ENCODE results near the gene CIB4. TPM values are rescaled to one million over a fixed set of nuclear protein-coding genes. Genes with fewer than 3 reads are reported as not detected.
A peak's percentile ranks its signal among the peaks of the same experiment; 100 is the strongest.

CIB4 gene
- total and polyA plus RNA-seq, 9 of the 15 experiments (the other 6 are each of a cell fraction or from before 2014, with no cell fraction given) = not detected

DNA sequence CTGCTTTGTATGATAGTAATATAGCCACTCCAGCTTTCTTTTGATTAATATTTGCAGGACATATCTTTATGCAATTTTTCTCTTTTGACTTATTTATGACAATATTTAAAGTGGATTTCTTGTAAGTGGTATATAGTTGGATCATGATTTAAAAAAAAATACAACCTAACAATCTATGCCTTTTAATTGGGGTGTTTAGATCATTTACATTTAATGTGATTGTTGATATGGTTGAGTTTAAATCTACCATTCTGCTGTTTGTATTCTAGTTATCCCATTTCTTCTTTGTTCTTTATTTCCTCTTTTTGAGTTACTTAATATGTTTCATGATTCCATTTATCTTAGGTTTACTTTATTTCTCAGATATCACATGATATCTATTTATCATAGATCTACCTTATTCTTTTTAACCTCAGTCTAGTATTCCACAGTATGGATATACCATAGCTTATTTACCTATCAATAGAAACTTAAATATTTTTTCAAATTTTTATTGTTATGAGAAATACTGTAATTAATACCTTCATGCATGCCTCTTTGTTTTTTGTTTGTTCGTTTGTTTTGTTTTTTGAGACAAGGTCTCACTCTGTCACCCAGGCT lies 19.3 kb upstream of the CIB4 start:
- in situ Hi-C loops (cut with MboI) (no loop called here), intact Hi-C loops (cut with micrococcal nuclease) (no loop called here)
- no peaks in the 10 kb centered on the region for H3K79me2 ChIP-seq (ENCODE audit: control insufficient read depth, insufficient read depth, low read length)
- H3K36me3 ChIP-seq (ENCODE audit: control insufficient read depth, insufficient read depth, low read length) = no peaks in the 10 kb centered on the region
- H3K4me2 ChIP-seq (ENCODE audit: insufficient read depth, low read length) = no peak overlapping the region
- H2AFZ ChIP-seq (ENCODE audit: low read depth, low read length) = no peak overlapping the region
- H3K9ac ChIP-seq (ENCODE audit: insufficient read depth in 1 of 2, low read depth in 2 of 2, low read length in 2 of 2) = no peak overlapping the region
- peaks cover 9 to 17% of the 10 kb centered on the region in 2 experiments; a peak in 4 of 5 replicates for H3K27me3 ChIP-seq (ENCODE audit: control insufficient read depth in 2 of 2, insufficient read depth in 2 of 2, low read length in 2 of 2)
- DNase-seq (ENCODE audit: extremely low read depth in 1 of 4, low spot score in 3 of 4) (no peak), FAIRE-seq (no peak), ATAC-seq (no peak)
- H3K9me1 ChIP-seq (ENCODE audit: control insufficient read depth, insufficient read depth, low read length) = no peaks in the 10 kb centered on the region
- no peaks in the 10 kb centered on the region for H4K20me1 ChIP-seq (replicated peaks; ENCODE audit: control insufficient read depth, insufficient read depth, low read length)
- no peaks in the 10 kb centered on the region for H3K9me3 ChIP-seq (replicated peaks; ENCODE audit: control insufficient read depth, insufficient read depth, low read depth, low read length)
- BruUV-seq (replicated peaks) = no TSS peak
- no peak overlapping the region for H3K4me3 ChIP-seq
- ChIA-PET POLR2A (no interaction called here), CTCF (ENCODE audit: low intra/inter-chr PET ratio) (no interaction called here)
- no peaks in the 10 kb centered on the region; a peak in 1 of 5 replicates for H3K4me1 ChIP-seq (replicated peaks in 1 of 2; ENCODE audit: control insufficient read depth in 2 of 2, insufficient read depth in 2 of 2, low read length in 2 of 2)
- no peak overlapping the region for H3K27ac ChIP-seq (ENCODE audit: extremely low read depth, low read depth, low read length)
- WGBS (ENCODE audit: insufficient coverage, low coverage, missing lambda C conversion rate) = 0% methylated on average over 1 of the region's 1 CpG
- TF ChIP-seq, protein P1, sequence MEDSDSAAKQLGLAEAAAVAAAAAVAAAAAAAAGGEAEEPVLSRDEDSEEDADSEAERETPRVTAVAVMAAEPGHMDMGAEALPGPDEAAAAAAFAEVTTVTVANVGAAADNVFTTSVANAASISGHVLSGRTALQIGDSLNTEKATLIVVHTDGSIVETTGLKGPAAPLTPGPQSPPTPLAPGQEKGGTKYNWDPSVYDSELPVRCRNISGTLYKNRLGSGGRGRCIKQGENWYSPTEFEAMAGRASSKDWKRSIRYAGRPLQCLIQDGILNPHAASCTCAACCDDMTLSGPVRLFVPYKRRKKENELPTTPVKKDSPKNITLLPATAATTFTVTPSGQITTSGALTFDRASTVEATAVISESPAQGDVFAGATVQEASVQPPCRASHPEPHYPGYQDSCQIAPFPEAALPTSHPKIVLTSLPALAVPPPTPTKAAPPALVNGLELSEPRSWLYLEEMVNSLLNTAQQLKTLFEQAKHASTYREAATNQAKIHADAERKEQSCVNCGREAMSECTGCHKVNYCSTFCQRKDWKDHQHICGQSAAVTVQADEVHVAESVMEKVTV (CRISPR knock-in tag; IDR thresholded peaks at IDR 0.05) = no peak
- TF ChIP-seq ZNF644 (tag; IDR thresholded peaks at IDR 0.05; ENCODE audit: low read depth) (no peak), ASH1L (IDR thresholded peaks at IDR 0.05; ENCODE audit: borderline replicate concordance, low read depth, partially characterized antibody) (no peak), TRIM28 (IDR thresholded peaks at IDR 0.05) (peak; percentile 74; the same call in 1 of the 2 replicates), RBM25 (IDR thresholded peaks at IDR 0.05; ENCODE audit: low read depth, low read length, severe bottlenecking) (peak; percentile 68), FOXM1 (IDR thresholded peaks at IDR 0.05; ENCODE audit: low read depth) (no peak), FOXM1 (CRISPR knock-in tag; IDR thresholded peaks at IDR 0.05; ENCODE audit: low read depth) (no peak), RNF2 (IDR thresholded peaks at IDR 0.05) (no peak), ZNF347 (CRISPR knock-in tag; IDR thresholded peaks at IDR 0.05; ENCODE audit: low read depth) (no peak), ZNF507 (tag; conservative IDR thresholded peaks at IDR 0.05) (peak; percentile 99), ZNF197 (CRISPR knock-in tag; IDR thresholded peaks at IDR 0.05; ENCODE audit: low read depth) (no peak), DNMT1 (IDR thresholded peaks at IDR 0.05) (no peak), MED1 (CRISPR knock-in tag; IDR thresholded peaks at IDR 0.05; ENCODE audit: borderline replicate concordance) (no peak), ZNF224 (CRISPR knock-in tag; IDR thresholded peaks at IDR 0.05) (no peak), HCFC1 (IDR thresholded peaks at IDR 0.05; ENCODE audit: low read depth, low read length) (no peak), ZNF133 (CRISPR knock-in tag; IDR thresholded peaks at IDR 0.05) (no peak), HMG20A (CRISPR knock-in tag; conservative IDR thresholded peaks at IDR 0.05) (no peak), SMARCA5 (IDR thresholded peaks at IDR 0.05) (0 out of 2 replicates have a peak, but pooled peaks have one; percentile 33)
- TF ChIP-seq, protein P2, sequence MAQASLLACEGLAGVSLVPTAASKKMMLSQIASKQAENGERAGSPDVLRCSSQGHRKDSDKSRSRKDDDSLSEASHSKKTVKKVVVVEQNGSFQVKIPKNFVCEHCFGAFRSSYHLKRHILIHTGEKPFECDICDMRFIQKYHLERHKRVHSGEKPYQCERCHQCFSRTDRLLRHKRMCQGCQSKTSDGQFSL (CRISPR knock-in tag; IDR thresholded peaks at IDR 0.05) = no peak
- TF ChIP-seq, protein P2 (tag; IDR thresholded peaks at IDR 0.05) = no peak
- TF ChIP-seq, protein P3, sequence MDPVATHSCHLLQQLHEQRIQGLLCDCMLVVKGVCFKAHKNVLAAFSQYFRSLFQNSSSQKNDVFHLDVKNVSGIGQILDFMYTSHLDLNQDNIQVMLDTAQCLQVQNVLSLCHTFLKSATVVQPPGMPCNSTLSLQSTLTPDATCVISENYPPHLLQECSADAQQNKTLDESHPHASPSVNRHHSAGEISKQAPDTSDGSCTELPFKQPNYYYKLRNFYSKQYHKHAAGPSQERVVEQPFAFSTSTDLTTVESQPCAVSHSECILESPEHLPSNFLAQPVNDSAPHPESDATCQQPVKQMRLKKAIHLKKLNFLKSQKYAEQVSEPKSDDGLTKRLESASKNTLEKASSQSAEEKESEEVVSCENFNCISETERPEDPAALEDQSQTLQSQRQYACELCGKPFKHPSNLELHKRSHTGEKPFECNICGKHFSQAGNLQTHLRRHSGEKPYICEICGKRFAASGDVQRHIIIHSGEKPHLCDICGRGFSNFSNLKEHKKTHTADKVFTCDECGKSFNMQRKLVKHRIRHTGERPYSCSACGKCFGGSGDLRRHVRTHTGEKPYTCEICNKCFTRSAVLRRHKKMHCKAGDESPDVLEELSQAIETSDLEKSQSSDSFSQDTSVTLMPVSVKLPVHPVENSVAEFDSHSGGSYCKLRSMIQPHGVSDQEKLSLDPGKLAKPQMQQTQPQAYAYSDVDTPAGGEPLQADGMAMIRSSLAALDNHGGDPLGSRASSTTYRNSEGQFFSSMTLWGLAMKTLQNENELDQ (CRISPR knock-in tag; IDR thresholded peaks at IDR 0.05; ENCODE audit: borderline replicate concordance) = no peak
